Stimulated activated CD4-positive, alpha-beta T cell treated with anti-CD3 and anti-CD28 coated beads, Interleukin-12 subunit alpha, Interleukin-12 subunit beta, amount 100 ng/mL, for 48 hours (primary cell): ENCODE measurements around the gene RSPRY1.
"Not testable (repeated sequence)": the region's sequence is repeated elsewhere in the genome, so short reads cannot be mapped to it uniquely, and the experiment has no call there.

Experiments
- DNase-seq, 3 donors: peaks; one replicate each; pipeline ENCODE4 v3.0.0-alpha.2; 2020; ENCODE audit warnings: low read depth in 2 of 3, low spot score in 1 of 3

The RSPRY1 gene

GRCh38 chr16:57268804-57269800 lies 83.0 kb downstream of the RSPRY1 start:
- DNase-seq: no peak

GRCh38 chr16:57270221-57271062 lies 84.3 kb downstream of the RSPRY1 start:
- no peak for DNase-seq

DNA sequence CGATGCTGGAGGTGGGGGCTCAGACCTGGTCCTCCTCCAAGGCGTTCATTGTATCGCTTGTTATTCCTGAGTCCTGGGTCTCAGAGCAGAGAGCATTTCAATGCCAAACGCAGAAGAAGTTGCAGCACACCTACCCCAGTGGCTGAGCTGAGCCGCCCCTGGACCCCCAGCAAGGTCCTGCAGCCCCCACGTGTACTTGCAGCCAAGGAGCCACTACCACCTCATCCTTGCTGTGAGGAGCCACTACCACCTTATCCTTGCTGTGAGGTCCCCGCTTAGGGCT lies 84.9 kb downstream of the RSPRY1 start:
- DNase-seq: no peak

GRCh38 chr16:57271867-57272495 lies 85.9 kb downstream of the RSPRY1 start:
- no peak for DNase-seq

DNA sequence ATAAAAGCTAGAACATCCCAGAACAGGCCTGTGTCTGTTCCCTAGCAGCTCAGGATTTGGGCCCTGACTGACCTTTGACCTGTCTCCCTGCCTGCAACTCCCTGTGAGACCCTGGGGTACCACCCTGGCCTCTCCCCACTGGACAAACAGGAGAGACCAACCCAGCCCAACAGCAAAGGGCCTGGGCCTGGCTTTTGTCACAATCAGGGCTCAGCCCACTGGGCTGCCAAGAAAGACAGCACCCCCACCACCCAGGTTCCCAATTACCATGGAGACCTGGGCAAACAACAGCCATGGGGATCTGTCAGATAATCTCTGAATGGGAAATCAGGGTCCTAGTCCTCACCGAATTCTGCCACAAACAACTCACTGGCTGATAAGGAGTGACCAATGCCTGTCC lies 87.2 kb downstream of the RSPRY1 start:
- DNase-seq: no peak

GRCh38 chr16:57273826-57274225 lies 87.7 kb downstream of the RSPRY1 start:
- no peak for DNase-seq

GRCh38 chr16:57275946-57276345 lies 89.8 kb downstream of the RSPRY1 start:
- not testable (repeated sequence) for DNase-seq

- DNase-seq: no peak
Observed at GRCh38 chr16:57276596-57276995, 90.5 kb downstream of the RSPRY1 start.

DNA sequence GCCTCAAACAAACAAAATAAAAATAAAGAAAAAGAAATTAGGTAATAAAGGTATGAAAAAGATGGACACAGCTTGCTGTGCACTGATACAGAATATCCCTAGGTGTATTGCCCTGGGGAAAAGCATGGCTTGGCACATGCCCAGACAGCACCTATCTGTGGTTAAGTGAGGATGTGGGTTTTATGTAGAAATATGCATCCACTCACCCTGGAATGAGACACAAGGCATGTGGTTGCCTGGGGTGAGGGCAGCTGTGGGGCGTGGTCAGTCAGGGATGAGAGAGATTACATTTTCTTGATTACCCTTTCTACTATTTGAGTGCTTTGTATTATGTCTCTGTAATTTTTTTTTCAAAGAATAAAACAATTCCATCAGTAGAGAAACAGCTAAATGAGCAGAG lies 91.5 kb downstream of the RSPRY1 start:
- peak in 2 of 3 donors; percentile 36 to 44 for DNase-seq

DNA sequence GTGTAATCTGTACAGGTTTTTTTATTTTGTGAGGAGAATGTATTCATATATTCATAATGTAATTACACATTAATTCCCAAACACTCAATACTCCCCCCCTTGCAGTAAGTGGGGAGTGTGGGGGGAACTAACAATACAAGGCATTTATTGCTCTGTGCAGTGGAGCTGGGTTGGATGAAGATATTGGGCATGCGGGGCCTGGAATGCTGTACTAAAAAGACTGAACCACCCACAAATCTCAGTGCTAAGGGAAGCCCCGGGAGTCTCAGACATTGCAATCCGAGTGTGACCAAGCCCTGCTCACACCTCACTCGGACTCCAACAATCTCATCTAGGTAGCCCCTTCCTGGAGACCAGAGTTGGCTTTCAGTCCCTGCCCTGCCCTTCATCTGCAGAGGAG lies 92.4 kb downstream of the RSPRY1 start:
- DNase-seq: no peak

- DNase-seq: no peak
Observed at GRCh38 chr16:57279780-57280638, 93.9 kb downstream of the RSPRY1 start.

GRCh38 chr16:57281791-57282190 lies 95.7 kb downstream of the RSPRY1 start:
- DNase-seq: no peak

GRCh38 chr16:57282510-57283213 lies 96.5 kb downstream of the RSPRY1 start:
- DNase-seq: no peak

DNA sequence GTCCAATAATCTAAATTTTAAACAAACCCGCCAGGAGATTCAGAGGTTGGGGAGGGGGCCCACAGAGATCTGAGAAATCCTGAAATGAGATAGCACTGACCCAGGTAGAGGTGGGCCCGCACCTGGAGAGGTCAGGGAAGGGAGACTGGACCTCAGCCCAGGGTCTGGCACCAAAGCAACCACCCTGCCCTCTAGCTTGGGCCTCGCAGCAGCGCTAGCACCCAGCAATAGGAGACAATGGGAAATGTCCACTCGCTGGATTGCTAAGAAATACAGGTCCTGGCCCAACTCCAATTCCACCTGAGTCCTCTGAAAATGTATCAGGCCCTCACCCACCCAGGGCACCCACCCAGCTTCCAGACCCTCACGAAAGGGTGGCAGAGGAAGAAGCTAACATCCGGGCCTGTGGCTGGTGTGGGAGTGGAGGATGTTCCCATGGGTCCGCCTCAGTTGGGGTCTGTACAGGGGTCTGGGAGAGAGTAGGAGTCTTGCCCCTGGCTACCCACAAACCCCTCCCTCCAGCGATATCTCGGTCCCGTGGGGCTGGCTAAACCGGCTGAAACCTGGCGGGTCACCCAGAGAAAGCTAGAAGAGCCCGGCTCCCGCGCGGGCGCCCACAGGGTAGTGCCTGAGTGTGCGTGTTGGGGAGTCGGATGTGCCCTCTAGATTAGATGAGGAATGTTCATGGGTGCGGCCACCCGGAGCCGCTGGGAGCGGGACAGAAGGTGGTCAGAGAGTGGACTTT lies 97.3 kb downstream of the RSPRY1 start:
- no peak for DNase-seq

DNA sequence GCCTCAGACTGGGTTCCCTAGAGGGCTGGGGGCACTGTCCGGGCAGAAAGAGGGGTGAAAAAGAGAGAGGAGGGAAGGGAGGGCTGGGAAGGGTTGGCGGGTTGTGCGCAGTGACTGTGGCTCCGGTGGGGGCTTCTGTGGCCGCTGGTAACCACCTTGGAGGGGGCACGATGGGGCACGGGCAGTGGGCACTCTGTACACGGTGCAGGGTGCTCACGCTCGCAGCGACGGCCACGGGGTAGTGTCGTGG lies 97.8 kb downstream of the RSPRY1 start:
- DNase-seq: no peak

DNA sequence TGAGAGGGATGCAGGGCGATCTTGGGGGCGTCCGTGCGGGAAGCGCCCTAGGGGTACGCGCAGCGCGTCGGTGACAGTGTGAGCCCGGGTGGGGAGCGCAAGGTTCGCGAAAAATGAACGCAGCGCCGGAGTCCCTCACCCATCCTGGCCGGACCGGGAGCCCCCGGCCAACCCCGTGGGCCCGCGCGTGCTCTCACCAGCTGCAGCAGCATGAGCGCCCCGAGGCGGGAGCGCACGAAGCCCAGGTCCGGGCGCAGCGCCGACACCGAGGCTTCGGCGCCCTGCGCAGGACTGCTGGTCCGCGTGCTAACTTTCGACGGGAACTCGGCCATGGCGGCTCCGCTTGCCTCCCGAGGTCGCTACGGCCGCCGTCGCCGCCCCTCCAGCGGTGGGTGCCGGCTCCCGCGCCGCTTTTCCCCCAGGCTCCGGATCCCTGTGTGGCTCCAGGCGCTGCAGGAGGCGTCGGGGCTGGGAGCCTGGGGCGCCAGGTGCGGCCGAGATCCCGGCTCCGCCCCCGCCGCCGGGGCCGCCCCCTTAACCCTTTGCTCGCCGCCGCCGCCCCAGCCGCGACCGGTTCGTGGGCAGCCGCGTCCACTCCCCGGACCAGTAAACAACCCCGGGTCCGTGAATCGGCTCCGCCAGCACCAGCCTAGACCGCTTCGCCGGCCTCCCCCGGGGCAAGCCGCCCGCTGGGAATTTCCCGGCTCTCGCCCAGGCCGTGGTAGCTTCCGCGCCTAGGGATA lies 98.3 kb downstream of the RSPRY1 start, which contains the start of gene PLLP:
Gene PLLP, minus strand, starts transcription at position 464 of the 743 bp plus-strand sequence. Its CDS starts 132 bp downstream, at position 332.
- peak in 1 of 3 donors; percentile 33 for DNase-seq

GRCh38 chr16:57284952-57285363 lies 98.8 kb downstream of the RSPRY1 start:
- no peak for DNase-seq

DNA sequence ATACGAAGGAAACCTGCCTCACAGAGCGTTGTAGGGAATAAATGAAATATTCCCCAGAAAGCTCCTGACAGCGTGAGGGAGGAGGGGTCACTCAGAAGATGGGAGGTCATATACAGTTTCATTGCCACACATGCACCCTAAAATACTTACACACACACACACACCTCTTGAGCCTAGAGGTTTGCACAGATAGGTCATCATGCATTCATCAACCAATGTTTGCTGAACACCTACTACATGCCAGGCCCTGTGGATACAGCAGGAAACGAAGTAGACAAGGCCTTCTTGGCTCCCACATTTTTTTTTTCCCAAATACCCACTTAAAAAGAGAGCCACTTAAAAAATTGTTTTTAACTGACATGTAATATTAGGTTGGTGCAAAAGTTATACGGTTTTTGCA lies 99.2 kb downstream of the RSPRY1 start:
- DNase-seq: no peak
